Fibroblast of the aortic adventitia (primary cell): ENCODE measurements around the gene ATP11A. TPM values are rescaled to one million over a fixed set of nuclear protein-coding genes. Genes with fewer than 3 reads are reported as not detected.

Source experiments
- DNase-seq: peaks from one replicate; pipeline ENCODE4 v3.0.0-alpha.2; 2010; ENCODE audit warnings: low read depth
- H3K4me3 ChIP-seq: 2 replicates; pipeline ENCODE4 v1.5.1; 2011; ENCODE audit warnings: low read depth, mild to moderate bottlenecking, control low read depth, low read length, moderate library complexity
- CTCF ChIP-seq: IDR thresholded peaks from 2 replicates; pipeline ENCODE4 v1.5.1; 2011; ENCODE audit warnings: mild to moderate bottlenecking, low read length, control low read depth, inconsistent platforms; ENCODE audit not compliant: insufficient read depth
- total RNA-seq: library from RNA; depleted of rRNA; stranded (reverse); fragments of >200 nt; gene quantifications from 2 replicates; pipeline ENCODE4 v1.2.3, GENCODE V29; 2012; ENCODE audit warnings: low replicate concordance

ATP11A gene
- total RNA-seq, 1 donor = 8.9 TPM

DNA sequence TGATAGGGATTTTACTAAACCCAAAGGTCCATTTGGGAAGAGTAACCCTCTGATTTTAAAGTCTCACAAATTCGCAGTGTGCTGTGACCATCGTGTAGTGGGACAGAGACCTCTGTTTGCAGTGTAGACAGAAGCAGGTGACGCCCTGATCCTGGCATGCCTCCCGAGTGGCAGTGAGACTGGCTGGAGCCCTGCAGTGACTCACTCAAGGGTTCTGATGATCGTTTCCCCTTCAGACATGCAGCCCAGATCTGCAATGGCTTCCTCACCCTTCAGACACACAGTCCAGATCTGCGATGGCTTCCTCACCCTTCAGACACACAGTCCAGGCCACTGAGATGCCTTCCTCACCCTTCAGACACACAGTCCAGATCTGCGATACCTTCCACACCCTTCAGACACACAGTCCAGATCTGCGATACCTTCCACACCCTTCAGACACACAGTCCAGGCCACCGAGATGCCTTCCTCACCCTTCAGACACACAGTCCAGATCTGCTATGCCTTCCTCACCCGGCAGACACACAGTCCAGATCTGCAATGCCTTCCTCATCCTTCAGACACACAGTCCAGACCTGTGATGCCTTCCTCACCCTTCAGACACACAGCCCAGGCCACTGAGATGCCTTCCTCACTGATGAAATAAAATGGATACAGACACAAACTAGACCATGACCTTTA lies 125.2 kb downstream of the ATP11A start:
- H3K4me3 ChIP-seq = no peak overlapping the region
- TF ChIP-seq CTCF = no peak
- DNase-seq = peak; percentile 22

DNA sequence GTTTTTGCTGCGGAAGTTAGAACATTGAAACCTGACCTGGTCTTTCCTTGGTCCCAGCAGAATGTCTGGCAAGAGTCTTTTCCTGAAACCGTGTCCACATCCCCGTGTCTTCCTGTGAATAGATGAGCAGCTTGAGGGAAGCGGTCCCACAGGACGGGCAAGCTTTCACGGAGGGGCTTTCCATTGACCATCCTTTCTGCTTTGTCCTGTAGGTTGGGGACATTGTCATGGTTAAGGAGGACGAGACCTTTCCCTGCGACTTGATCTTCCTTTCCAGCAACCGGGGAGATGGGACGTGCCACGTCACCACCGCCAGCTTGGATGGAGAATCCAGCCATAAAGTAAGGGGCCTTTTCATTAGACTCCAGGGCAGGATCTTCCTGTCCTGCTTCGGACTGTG lies 126.0 kb downstream of the ATP11A start:
- DNase-seq = no peak
- no peak for TF ChIP-seq CTCF

DNA sequence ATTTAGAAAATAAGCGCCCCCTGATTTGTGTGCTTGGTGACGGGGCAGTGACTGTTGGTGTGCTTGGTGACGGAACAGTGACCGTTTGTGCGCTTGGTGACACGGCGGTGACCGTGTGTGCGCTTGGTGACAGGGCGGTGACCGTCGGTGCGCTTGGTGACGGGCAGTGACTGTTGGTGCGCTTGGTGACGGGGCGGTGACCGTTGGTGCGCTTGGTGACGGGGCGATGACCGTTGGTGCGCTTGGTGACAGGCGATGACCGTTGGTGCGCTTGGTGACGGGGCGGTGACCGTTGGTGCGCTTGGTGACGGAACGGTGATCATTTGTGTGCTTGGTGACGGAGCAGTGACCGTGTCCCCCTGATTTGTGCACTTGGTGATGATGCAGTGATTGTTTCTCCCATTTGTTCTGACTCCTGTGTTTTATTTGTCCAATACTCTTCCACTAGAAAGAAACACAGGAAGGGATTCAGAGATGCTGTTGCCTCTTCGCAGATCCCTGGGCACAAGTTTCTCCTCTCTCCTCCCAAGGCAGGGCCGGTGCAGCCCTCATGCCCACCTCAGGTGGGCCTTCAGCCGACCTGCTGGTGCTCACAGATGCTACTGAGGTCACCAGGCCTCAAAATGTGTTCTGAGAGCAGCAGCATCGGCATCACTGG lies 128.3 kb downstream of the ATP11A start:
- no peak for TF ChIP-seq CTCF

More for the DNA sequence above, 126.0 kb downstream of the ATP11A start:
- H3K4me3 ChIP-seq = no peak overlapping the region

GRCh38 chr13:112818698-112819045 lies 128.8 kb downstream of the ATP11A start:
- TF ChIP-seq CTCF = no peak
- DNase-seq = no peak
- no peak overlapping the region for H3K4me3 ChIP-seq

More for the DNA sequence above, 128.3 kb downstream of the ATP11A start:
- H3K4me3 ChIP-seq = no peak overlapping the region
- no peak for DNase-seq

DNA sequence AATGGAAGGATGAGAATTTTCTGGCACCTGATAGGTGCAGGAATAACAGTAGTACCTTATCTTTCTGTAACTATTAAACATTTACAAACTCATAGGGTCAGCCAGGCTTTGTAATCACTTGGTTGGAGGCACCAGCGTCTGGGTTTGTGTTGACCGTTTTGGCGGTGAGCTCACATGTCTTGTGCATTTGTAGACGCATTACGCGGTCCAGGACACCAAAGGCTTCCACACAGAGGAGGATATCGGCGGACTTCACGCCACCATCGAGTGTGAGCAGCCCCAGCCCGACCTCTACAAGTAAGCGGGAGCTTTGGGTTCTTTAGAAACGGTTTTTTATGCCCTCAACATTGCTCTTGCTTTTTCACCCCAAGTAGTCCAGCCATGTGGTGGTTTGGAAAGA lies 129.3 kb downstream of the ATP11A start:
- no peak overlapping the region for H3K4me3 ChIP-seq
- no peak for TF ChIP-seq CTCF

GRCh38 chr13:112819816-112820215 lies 130.0 kb downstream of the ATP11A start:
- TF ChIP-seq CTCF = no peak
- DNase-seq = no peak
- H3K4me3 ChIP-seq = no peak overlapping the region

More for the DNA sequence above, 129.3 kb downstream of the ATP11A start:
- no peak for DNase-seq

GRCh38 chr13:112820318-112820717 lies 130.5 kb downstream of the ATP11A start:
- no peak for TF ChIP-seq CTCF
- no peak for DNase-seq

More at GRCh38 chr13:112820318-112820717, 130.5 kb downstream of the ATP11A start:
- no peak overlapping the region for H3K4me3 ChIP-seq
